HepG2 (cell line): ENCODE data around the gene GFOD1. TPM values are rescaled to one million over a fixed set of nuclear protein-coding genes. Genes with fewer than 3 reads are reported as not detected.
A peak's percentile ranks its signal among the peaks of the same experiment; 100 is the strongest.

Experiments
- ASH2L ChIP-seq: fragments of 300-600, 200-600 bp; sonication (generic); IDR thresholded peaks from 2 replicates; pipeline ENCODE4 v1.7.0; 2017; ENCODE audit warnings: low read depth, mild to moderate bottlenecking, moderate library complexity, mixed read lengths, low read length; ENCODE audit not compliant: insufficient read length
- ATF3 ChIP-seq: sonication (generic); formaldehyde crosslinking; IDR thresholded peaks from 2 replicates; pipeline ENCODE4 v1.4.0; 2020; ENCODE audit warnings: missing genetic modification reagents
- DNMT3B ChIP-seq: conservative IDR thresholded peaks from 2 replicates; pipeline ENCODE4 v1.6.1; 2016; ENCODE audit warnings: missing biosample characterization, control low read depth
- FOSL2 ChIP-seq: sonication (generic); formaldehyde crosslinking; IDR thresholded peaks from 2 replicates; pipeline ENCODE4 v1.4.0; 2020; ENCODE audit warnings: missing genetic modification reagents
- GABPB1 ChIP-seq: IDR thresholded peaks from 2 replicates; pipeline ENCODE4 v1.6.1; 2016; ENCODE audit warnings: mild to moderate bottlenecking, missing genetic modification reagents, moderate library complexity, missing compliant biosample characterization
- HMGXB3 ChIP-seq: sonication (generic); formaldehyde crosslinking; IDR thresholded peaks from 2 replicates; pipeline ENCODE4 v1.4.0; 2020; ENCODE audit warnings: missing genetic modification reagents, borderline replicate concordance
- KLF12 ChIP-seq: sonication (generic); formaldehyde crosslinking; IDR thresholded peaks from 2 replicates; pipeline ENCODE4 v1.4.0; 2020; ENCODE audit warnings: missing genetic modification reagents, borderline replicate concordance
- KLF15 ChIP-seq: sonication (generic); formaldehyde crosslinking; IDR thresholded peaks from 2 replicates; pipeline ENCODE4 v1.8.1; 2023; ENCODE audit warnings: borderline replicate concordance, mild to moderate bottlenecking, inconsistent platforms, missing genetic modification reagents, mixed read lengths
- MED1 ChIP-seq: sonication (generic); formaldehyde crosslinking; IDR thresholded peaks from 2 replicates; pipeline ENCODE4 v1.4.0; 2020; ENCODE audit warnings: missing genetic modification reagents
- NR1H2 ChIP-seq: sonication (generic); formaldehyde crosslinking; IDR thresholded peaks from 2 replicates; pipeline ENCODE4 v1.8.1; 2022; ENCODE audit warnings: low read depth, missing genetic modification reagents, borderline replicate concordance
- PATZ1 ChIP-seq: sonication (generic); formaldehyde crosslinking; IDR thresholded peaks from 2 replicates; pipeline ENCODE4 v1.4.0; 2020; ENCODE audit warnings: missing genetic modification reagents
- REL ChIP-seq: sonication (generic); formaldehyde crosslinking; conservative IDR thresholded peaks from 2 replicates; pipeline ENCODE4 v1.8.0; 2022; ENCODE audit warnings: mild to moderate bottlenecking, missing genetic modification reagents, moderate library complexity
- RFXANK ChIP-seq: IDR thresholded peaks from 2 replicates; pipeline ENCODE4 v1.6.1; 2016
- SETDB1 ChIP-seq: sonication (generic); formaldehyde crosslinking; IDR thresholded peaks from 2 replicates; pipeline ENCODE4 v1.5.1; 2020; ENCODE audit warnings: missing genetic modification reagents, mild to moderate bottlenecking, borderline replicate concordance
- WIZ ChIP-seq: sonication (generic); formaldehyde crosslinking; IDR thresholded peaks from 2 replicates; pipeline ENCODE4 v1.5.1; 2020; ENCODE audit warnings: mild to moderate bottlenecking, missing genetic modification reagents
- YEATS4 ChIP-seq: sonication (generic); formaldehyde crosslinking; IDR thresholded peaks from 2 replicates; pipeline ENCODE4 v1.4.0; 2020; ENCODE audit warnings: missing genetic modification reagents, borderline replicate concordance
- YY1 ChIP-seq: IDR thresholded peaks from 2 replicates; pipeline ENCODE4 v1.6.1; 2011; ENCODE audit warnings: low read length, low read depth, moderate library complexity, mild to moderate bottlenecking; ENCODE audit not compliant: insufficient read depth, insufficient replicate concordance
- ZNF12 ChIP-seq: sonication (generic); formaldehyde crosslinking; IDR thresholded peaks from 2 replicates; pipeline ENCODE4 v1.5.0; 2020; ENCODE audit warnings: missing genetic modification reagents
- ZNF121 ChIP-seq: sonication (generic); formaldehyde crosslinking; IDR thresholded peaks from 2 replicates; pipeline ENCODE4 v1.5.0; 2020; ENCODE audit warnings: mild to moderate bottlenecking, missing genetic modification reagents
- ZNF180 ChIP-seq: sonication (generic); formaldehyde crosslinking; IDR thresholded peaks from 2 replicates; pipeline ENCODE4 v1.4.0; 2020; ENCODE audit warnings: low read depth, missing genetic modification reagents, borderline replicate concordance
- ZNF20 ChIP-seq: sonication (generic); formaldehyde crosslinking; IDR thresholded peaks from 2 replicates; pipeline ENCODE4 v1.4.0; 2020; ENCODE audit warnings: mild to moderate bottlenecking, moderate library complexity, missing genetic modification reagents
- ZNF234 ChIP-seq: sonication (generic); formaldehyde crosslinking; conservative IDR thresholded peaks from 2 replicates; pipeline ENCODE4 v1.5.1; 2020; ENCODE audit warnings: mild to moderate bottlenecking, missing genetic modification reagents
- ZNF253 ChIP-seq: sonication (generic); formaldehyde crosslinking; IDR thresholded peaks from 2 replicates; pipeline ENCODE4 v1.8.0; 2022; ENCODE audit warnings: mild to moderate bottlenecking, missing genetic modification reagents, borderline replicate concordance
- ZNF367 ChIP-seq: sonication (generic); formaldehyde crosslinking; IDR thresholded peaks from 2 replicates; pipeline ENCODE4 v1.4.0; 2020; ENCODE audit warnings: missing genetic modification reagents, borderline replicate concordance
- ZNF589 ChIP-seq: sonication (generic); formaldehyde crosslinking; conservative IDR thresholded peaks from 2 replicates; pipeline ENCODE4 v1.8.0; 2022; ENCODE audit warnings: mild to moderate bottlenecking, moderate library complexity, missing genetic modification reagents
- polyA plus RNA-seq, 8 experiments: library from polyadenylated mRNA; depleted of rRNA in 3 of 8; stranded (reverse) in 7 of 8; unstranded in 1 of 8; fragments of >200 nt; fragmentation: Illumina TruSeq in 4 of 8; extraction: Trizol in 4 of 8; gene quantifications; 2 replicates each; pipeline versions ENCODE4 v1.2.1 to v1.2.3, GENCODE V29; 2011 to 2016; ENCODE audit warnings: low read depth in 4 of 8, missing spikeins in 1 of 8, mixed read lengths in 1 of 8; ENCODE audit not compliant: insufficient read depth in 1 of 8
- total RNA-seq, 5 experiments: library from RNA; depleted of rRNA; stranded (reverse); fragments of >200 nt; fragmentation: Illumina TruSeq; extraction: Trizol; gene quantifications; 2 replicates each; pipeline ENCODE4 v1.2.3, GENCODE V29; 2016; ENCODE audit warnings: low read depth in 1 of 5

GFOD1 gene
- total and polyA plus RNA-seq, 2 of the 13 experiments (the other 11 are each of a cell fraction or from before 2014, with no cell fraction given), result 1.9 to 6.4 TPM

GRCh38 chr6:13413466-13413862, 73.9 kb downstream of the GFOD1 start (continued):
- TF ChIP-seq ATF3 (peak; percentile 82), YEATS4 (0 out of 2 replicates have a peak, but pooled peaks have one; percentile 32), GABPB1 (CRISPR knock-in tag) (no peak), KLF12 (no peak), ZNF121 (peak; percentile 47), MED1 (CRISPR knock-in tag) (peak; percentile 59; the same call in 1 of the 2 replicates), ZNF367 (CRISPR knock-in tag) (no peak), RFXANK (CRISPR knock-in tag) (no peak), YY1 (peak; percentile 26), SETDB1 (CRISPR knock-in tag) (no peak), HMGXB3 (CRISPR knock-in tag) (no peak), DNMT3B (CRISPR knock-in tag) (no peak), ZNF234 (CRISPR knock-in tag) (no peak), ZNF180 (CRISPR knock-in tag) (no peak), REL (CRISPR knock-in tag) (no peak), PATZ1 (CRISPR knock-in tag) (peak; percentile 98), ZNF253 (CRISPR knock-in tag) (no peak), KLF15 (CRISPR knock-in tag) (no peak), ZNF589 (CRISPR knock-in tag) (no peak), FOSL2 (CRISPR knock-in tag) (peak; percentile 75), ZNF12 (CRISPR knock-in tag) (peak; percentile 93), WIZ (CRISPR knock-in tag) (no peak), NR1H2 (CRISPR knock-in tag) (no peak), ZNF20 (CRISPR knock-in tag) (no peak), ASH2L (no peak)
